HG03354 (cell line): ENCODE data around the gene VPS26C.
"Not testable (repeated sequence)": the region's sequence is repeated elsewhere in the genome, so short reads cannot be mapped to it uniquely, and the experiment has no call there.

Experiments
- ATAC-seq: cut with Tn5 transposase; IDR thresholded peaks from one replicate; pipeline ENCODE4 v1.9.1; 2021; ENCODE audit warnings: mild to moderate bottlenecking; ENCODE audit not compliant: unreplicated experiment, poor library complexity, severe bottlenecking

VPS26C gene

GRCh38 chr21:37267269-37268185 is at the start of gene VPS26C:
Gene VPS26C, minus strand, starts transcription at chr21:37267334. Its CDS starts 40 bp downstream, at chr21:37267294.
- ATAC-seq, result peak; percentile 91

GRCh38 chr21:37316072-37316471 is 48.9 kb upstream of the VPS26C start:
- not testable (repeated sequence) for ATAC-seq

GRCh38 chr21:37300114-37300751 is 33.1 kb upstream of the VPS26C start:
- no peak for ATAC-seq

GRCh38 chr21:37297364-37297763 is 30.2 kb upstream of the VPS26C start:
- ATAC-seq, result no peak

- ATAC-seq, result no peak
Measured at GRCh38 chr21:37294679-37295078, 27.5 kb upstream of the VPS26C start.

- ATAC-seq, result no peak
Measured at GRCh38 chr21:37292941-37293340, 25.8 kb upstream of the VPS26C start.

GRCh38 chr21:37292041-37292440 is 24.9 kb upstream of the VPS26C start:
- no peak for ATAC-seq

GRCh38 chr21:37283191-37283710 is 16.1 kb upstream of the VPS26C start:
- ATAC-seq, result not testable (repeated sequence)

- not testable (repeated sequence) for ATAC-seq
Measured at GRCh38 chr21:37282602-37283001, 15.5 kb upstream of the VPS26C start.

GRCh38 chr21:37281993-37282392 is 14.9 kb upstream of the VPS26C start:
- no peak for ATAC-seq

- no peak for ATAC-seq
Measured at GRCh38 chr21:37281579-37281978, 14.4 kb upstream of the VPS26C start.

- ATAC-seq, result not testable (repeated sequence)
Measured at GRCh38 chr21:37279271-37279670, 12.1 kb upstream of the VPS26C start.

- ATAC-seq, result no peak
Measured at GRCh38 chr21:37278199-37278598, 11.1 kb upstream of the VPS26C start.

- ATAC-seq, result no peak
Measured at GRCh38 chr21:37276377-37276776, 9.2 kb upstream of the VPS26C start.

GRCh38 chr21:37273911-37274690 is 7.0 kb upstream of the VPS26C start:
- no peak for ATAC-seq

- ATAC-seq, result no peak
Measured at GRCh38 chr21:37273440-37273839, 6.3 kb upstream of the VPS26C start.

- no peak for ATAC-seq
Measured at GRCh38 chr21:37272897-37273296, 5.8 kb upstream of the VPS26C start.

GRCh38 chr21:37270576-37271365 is 3.6 kb upstream of the VPS26C start:
- no peak for ATAC-seq

GRCh38 chr21:37269481-37269880 is 2.3 kb upstream of the VPS26C start:
- ATAC-seq, result no peak
